Left colon (tissue), 2 donors: ENCODE measurements around the gene IMMT. TPM values are rescaled to one million over a fixed set of nuclear protein-coding genes. Genes with fewer than 3 reads are reported as not detected.
A peak's percentile ranks its signal among the peaks of the same experiment; 100 is the strongest.

Source experiments
- ATAC-seq: fragments of 200-7000 bp; cut with Tn5 transposase; one replicate; pipeline ENCODE4 v1.9.1; 2020; ENCODE audit warnings: mild to moderate bottlenecking, moderate library complexity
- DNase-seq, 2 donors: peaks; one replicate each; pipeline ENCODE4 v3.0.0-alpha.2; 2020
- intact Hi-C, 2 donors: fragments of 100-400 bp; cut with DNase I in 1 of 2; cut with micrococcal nuclease in 1 of 2; formaldehyde crosslinking; loops; one replicate each; pipeline versions ENCODE4 v1.11.2 to v1.14.0; 2022; cut with DNase I, micrococcal nuclease
- total RNA-seq, 2 donors: library from RNA; stranded (reverse); fragmentation: NEBNext Ultra II Directional; extraction: Animal tissue kit (Norgen Biotek cat#: 25700); gene quantifications; one replicate each; pipeline ENCODE4 v1.2.1, GENCODE V29; 2021
- donor health status: DM: no; HTN: no; CAD: no.
- donor health status: DM: yes; HTN: yes; CAD: no.

Gene IMMT
- total RNA-seq, 2 donors from 2014 or later: 107 to 137 TPM

DNA sequence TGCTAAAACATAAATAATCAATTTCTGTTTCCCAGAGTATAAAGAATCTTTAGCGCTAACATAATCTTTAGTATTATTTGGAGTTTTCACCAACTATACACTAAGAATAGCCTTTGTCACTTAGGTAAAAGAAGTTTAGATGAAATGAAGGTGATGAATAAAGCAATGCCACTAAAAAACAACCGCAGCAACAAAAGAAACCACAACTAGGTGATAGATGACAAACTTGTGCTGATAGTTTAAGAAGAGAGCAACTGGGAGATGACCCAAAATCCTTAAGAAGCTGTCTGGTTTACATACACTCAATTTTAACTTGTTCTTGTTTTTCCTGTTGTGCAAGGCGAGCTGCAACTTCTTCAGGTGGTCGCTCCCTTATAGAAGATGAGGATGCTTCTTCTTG lies 24.8 kb downstream of the IMMT start:
- intact Hi-C loops: no loop called here
- DNase-seq (no peak), ATAC-seq (no peak)

DNA sequence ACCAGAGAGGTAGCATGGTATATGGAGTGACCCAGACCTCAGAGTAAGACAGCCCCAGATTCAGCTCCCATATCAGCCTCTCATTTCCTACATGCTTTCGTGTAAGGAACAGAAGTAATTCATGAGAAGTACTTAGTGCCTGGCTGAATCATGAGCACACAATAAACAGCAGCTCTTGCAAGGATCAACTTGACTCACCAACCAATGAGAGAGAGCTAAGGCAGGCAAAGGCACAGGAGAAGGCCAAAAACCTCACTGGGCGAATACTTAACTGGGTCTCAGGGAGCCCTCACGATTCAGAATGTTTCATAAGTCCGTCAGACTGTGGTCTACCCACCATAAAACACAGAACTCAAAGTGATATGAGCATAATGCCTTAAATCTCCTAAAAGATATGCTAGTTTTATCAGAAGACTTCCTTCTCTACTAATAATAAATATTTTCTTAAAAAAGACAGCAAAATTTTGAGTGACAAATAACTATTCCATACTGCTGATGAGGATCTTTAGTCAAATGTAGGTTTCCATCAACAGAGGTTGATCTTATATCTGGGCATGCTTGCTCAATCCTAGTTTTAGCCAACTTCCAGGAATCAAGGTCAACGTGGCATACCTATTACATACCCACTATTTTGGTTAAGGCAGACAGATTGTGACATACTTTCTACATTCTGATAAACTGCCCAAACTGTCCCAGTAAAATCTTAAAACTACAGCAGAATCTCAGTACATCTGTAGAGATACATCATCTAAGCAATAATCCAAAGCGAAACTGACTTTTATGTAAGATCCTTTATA lies 34.9 kb downstream of the IMMT start:
- intact Hi-C loops: no loop called here
- DNase-seq (no peak), ATAC-seq (no peak)

DNA sequence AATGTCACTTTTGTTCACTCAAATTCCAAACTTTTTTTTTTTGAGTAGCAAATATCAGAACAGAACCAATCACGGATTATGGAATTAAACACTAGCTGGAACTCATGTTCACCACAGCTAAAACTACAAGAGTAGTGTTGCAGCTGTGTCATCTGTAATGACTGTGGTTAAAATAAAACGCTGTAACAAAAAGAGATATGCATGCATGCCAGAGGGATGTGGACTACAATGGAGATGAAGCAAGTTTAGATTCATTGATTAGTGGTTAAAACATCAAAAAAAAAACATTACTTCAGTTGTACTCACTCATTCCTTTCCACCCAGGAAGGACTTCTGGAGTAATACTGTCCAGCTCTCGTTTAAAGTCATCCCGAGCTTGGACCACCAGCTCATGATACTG lies 37.0 kb downstream of the IMMT start:
- no peak for ATAC-seq
- no peak for DNase-seq
- intact Hi-C loops: no loop called here

DNA sequence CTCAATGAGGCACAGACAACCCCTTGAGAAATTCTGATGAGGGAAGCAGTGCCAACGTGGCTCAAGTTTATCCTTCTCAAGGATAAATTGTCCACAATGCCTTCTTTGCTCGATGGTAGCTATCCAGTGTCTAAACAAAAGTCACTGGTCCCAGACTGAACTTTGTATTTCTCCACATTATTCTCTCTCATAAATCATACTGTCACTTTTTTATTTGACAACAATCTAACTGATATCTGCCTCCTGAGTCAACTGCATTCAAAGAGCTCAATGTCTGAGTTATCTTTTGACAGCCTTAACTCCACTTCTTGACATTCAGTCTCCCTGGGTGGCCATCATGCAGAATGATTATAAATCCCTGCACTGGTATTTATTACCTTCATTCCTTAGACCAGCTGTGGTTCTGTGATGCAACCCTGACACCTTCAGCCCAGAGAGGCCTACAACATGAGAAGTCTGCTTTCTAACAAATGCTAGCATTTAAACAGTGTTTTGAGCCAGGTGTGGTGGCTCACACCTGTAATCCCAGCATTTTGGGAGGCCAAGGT lies 38.2 kb downstream of the IMMT start:
- intact Hi-C loops: no loop called here
- peak; percentile 90 for ATAC-seq
- no peak for DNase-seq

DNA sequence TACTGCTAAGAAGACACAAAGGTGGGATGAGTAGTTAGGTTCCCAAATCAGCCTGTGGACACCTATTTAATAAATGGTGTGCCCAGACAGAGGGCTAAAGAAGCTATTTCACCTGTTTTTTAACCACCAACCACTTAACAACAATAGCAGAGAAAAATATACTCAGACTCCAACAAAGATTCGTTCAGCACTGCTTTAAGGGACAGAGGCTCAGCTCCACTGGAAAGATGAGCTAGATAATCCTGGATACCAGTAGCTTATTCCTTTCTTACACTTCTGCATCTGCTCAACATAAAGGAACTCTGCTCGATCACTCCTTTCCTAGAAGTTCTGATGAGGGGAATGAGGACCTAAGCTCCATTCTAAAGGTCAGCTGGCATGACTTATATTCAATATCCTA lies 44.8 kb downstream of the IMMT start:
- intact Hi-C loops: no loop called here
- ATAC-seq (no peak), DNase-seq (no peak)

DNA sequence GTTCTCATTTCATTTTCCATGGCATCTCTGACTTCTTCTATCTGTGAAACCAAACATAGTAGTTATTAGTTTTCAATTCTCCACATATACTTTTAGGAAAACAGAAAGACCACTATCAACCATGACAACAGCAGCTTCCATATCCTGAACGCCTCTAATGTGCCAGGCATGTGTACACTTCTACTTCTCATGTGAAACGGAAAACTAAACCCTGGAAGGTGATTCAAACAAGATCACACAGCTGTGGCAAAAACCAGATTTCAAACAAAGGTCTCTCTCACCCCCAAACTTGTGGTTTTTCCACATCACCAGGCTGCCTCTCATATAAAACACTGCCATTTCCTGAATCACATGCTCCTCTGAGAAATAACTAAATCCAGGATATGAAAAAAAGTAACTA lies 47.5 kb downstream of the IMMT start:
- DNase-seq: no peak
- intact Hi-C loops: no loop called here
- ATAC-seq: no peak

DNA sequence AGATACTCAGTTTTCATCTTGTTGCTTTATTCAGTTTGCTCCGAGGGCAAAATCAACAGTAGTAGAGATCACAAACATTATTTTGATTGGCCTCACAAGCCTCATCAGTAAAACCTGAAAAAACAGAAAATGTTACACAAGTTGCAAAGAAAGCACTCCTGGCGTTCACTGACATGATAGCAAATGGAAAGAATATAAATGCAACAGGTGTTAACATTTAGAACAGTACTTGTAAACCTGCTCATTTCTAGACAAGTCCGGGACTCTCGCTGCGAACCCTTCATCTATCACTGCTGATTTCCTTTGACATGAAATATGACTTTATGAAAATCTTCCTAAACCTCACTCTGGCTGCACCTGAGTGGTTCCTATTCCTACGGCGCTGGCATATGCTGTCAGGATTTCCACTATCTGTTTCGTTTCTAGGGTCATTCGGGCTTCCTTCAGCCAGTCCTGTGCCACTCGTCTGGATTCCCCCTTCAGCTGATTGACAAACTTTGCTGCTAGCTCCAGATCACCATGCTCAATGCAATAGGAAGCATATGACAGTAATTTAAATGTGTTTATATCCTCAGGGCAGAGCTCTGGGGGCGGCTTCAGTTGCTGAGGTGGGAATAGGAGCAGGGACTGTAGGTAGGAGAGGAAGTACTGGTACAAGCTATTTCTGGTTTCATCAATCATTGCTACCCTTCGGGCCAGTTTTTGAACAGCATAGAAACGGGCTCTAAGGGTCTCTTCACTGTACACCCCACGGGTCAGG lies 51.2 kb downstream of the IMMT start:
- intact Hi-C loops: no loop called here

DNA sequence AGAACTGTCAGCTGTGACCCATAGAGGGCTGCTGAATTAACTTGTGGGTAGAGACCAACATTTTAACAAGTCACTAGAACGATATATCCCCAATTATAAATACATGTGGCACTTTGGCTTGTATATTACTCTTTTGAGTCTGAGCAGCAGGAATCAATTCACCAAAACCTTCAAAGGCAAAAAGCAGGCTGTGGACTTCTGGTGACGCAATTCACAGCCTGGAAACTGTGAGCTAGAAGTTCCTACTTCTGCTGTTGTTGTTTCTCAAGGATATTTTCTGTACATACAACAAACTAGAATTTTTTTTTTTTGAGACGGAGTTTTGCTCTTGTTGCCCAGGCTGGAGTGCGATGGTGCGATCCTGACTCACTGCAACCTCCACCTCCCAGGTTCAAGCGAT lies 52.0 kb downstream of the IMMT start:
- ATAC-seq (no peak), DNase-seq (no peak)
- intact Hi-C loops: no loop called here

More for the DNA sequence above, 51.2 kb downstream of the IMMT start:
- no peak for ATAC-seq
- no peak for DNase-seq

DNA sequence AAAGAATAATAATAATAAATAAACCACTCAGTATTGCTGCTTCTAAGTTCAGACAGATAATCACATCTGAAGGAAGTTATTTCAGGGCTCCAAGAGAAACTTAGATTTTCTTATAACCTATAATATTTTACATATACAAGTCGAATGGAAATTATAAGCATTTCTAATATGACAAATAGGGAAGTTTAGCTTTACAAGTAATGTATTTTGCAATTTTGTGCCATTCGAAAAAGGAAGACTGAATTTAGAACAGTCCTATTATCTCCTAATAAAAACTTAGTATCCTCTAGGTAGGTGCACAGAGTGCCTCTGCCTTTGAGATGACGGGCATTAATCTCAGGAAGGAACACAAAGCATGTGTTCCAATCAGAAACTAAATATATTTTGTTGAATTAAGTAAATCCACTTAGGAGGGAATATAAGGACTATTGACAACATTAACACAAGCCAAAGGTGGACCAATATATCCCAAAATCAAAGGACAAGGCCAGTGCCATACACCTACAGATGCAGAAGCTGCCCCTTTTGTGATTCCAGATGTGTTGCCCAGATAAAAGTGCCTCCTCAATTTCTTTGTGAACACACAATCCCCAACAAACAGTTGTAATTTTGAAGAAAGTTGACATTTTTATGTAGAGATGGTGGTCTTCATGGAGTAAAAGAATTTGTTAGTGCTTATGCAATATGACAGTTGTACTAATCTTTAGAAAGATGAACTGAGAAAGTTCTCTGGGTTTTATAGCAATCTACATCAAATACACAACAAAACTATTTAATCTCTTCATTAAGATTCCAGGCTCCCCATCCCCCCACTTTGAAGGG lies 52.6 kb downstream of the IMMT start:
- intact Hi-C loops: no loop called here

DNA sequence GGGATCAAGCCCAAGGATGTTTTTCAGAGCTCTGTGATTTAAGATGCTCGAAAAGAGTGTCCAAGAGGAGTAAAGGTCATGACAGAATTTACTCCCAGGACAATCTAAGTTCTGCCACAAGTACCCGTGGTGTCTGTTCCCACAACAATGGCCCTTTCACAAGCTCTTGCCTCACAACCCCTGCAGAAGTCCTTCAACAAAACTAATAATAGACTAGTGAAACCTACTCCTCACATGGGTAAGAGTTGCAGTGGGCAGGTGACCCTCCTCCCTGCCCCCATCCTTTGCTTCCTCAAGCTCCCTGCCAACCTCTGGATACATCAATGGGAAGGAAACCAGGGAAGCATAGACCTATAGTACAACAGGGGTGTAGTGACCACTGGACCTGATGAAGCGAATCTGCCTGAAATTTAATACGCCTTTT lies 54.3 kb downstream of the IMMT start:
- DNase-seq (no peak), ATAC-seq (peak; percentile 11)
- intact Hi-C loops: no loop called here

More for the DNA sequence above, 52.6 kb downstream of the IMMT start:
- no peak for DNase-seq
- no peak for ATAC-seq

DNA sequence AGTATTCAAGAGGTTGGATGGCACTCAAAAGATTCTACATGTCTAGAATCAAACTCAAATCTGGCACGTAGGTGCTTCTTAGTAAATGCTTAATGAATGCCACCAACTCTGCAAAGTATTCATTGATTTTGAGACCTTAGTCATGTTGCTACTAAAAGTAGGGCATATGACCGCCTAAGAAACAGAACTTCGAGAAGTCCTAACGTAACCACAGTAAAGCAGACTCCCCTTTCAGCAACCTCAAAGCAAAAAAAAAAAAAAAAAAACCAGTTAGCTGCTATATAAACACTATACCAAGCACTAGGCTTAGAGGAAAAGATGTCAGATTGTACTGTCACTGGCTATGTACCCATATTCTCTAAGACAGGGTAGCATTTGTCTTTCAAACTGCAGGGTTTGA lies 55.3 kb downstream of the IMMT start:
- no peak for DNase-seq
- intact Hi-C loops: no loop called here
- no peak for ATAC-seq

DNA sequence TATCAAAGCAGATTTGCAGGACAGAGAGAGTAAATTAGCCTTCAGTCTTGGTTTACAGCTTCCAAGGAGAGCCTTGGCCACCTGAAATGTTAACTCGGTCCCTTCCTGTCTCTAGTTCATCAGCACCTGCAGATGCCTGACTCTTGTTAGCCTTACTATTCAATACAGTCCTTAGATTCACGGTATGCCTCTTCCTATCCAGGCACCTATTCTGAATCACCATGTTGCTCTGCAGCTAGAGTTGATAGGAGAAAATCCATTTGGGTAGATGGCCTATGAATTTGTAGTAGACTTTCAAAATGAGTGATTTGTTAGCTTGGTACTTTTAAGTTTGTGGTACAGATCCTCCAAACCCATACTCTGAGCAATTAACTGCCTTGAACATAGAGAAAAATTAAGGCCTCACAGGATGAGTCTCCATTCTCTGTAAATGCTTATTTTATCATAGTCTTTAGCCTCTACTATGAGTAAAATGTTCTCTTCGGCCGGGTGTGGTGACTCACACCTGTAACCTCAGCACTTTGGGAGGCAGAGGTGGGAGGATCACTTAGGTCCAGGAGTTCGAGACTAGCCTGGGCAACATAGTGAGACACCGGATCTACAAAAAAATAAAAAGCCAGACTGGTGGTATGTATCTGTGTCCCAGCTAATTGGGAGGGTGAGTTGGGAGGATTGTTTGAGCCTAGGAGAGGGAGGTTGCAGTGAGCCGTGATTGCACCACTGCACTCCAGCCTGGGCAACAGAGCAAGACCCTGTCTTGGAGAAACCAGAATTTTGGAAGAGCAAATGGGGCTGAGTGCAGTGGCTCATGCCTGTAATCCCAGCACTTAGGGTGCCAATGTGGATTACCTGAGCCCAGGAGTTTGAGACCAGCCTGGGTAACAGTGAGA lies 56.3 kb downstream of the IMMT start:
- DNase-seq (no peak), ATAC-seq (no peak)
- intact Hi-C loops: no loop called here

DNA sequence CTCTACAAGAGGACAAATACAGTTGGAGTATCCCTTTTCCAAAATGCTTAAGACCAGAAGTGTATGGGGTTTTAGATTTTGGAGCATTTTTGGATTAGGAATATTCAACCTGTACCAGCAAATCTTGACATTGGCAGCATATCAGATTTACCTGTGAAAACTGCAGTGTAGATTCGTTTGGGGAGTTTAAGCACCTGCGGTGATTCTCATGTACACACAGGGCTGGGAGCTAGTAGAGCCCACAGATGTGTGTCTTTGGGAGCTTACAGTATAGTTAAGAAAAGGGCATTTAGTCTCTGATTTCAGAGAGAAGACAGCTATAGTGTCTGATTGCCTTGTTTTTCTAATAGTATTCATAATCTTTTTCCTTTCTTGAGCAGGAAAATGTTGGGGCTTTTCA lies 59.1 kb downstream of the IMMT start:
- DNase-seq (no peak), ATAC-seq (no peak)
- intact Hi-C loops: no loop called here

DNA sequence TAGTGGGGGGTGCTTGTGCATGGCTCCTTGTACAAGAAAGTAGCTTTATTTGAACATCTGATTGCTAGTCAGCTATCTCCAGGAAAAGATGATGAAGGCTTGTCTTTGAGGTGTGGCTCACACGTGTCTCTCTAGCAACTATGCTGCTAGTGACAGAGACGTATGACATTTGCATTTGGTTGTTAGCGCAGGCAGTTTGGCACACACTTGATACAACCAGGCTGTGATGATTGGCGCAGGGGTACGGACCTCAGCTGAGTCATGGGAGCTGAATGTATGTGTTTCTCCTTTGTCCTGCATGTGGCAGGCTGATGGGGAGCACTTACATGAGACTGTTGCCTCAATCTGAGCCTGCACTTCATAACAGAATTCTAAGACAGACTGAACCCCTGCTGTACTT lies 59.6 kb downstream of the IMMT start:
- intact Hi-C loops: no loop called here
- DNase-seq (no peak), ATAC-seq (no peak)

DNA sequence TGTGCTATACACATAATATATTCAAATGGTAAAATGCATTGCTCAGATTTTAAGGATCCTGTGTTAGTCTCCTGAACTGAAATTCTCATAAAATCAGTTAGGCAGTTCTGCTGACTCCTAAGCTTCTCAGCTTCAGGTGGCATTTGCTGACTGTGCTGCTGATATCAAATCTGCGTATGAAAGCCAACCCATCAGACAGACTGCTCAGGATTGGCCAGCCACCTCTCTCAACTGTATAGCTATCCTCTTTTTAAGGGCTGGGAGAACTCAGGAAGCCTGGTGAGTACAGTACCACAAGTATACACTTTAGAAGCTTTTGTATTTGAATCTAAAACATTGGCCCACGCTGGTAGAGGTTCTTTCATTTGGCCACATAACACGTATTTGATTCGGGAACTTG lies 60.6 kb downstream of the IMMT start:
- intact Hi-C loops: no loop called here
- no peak for ATAC-seq
- no peak for DNase-seq

DNA sequence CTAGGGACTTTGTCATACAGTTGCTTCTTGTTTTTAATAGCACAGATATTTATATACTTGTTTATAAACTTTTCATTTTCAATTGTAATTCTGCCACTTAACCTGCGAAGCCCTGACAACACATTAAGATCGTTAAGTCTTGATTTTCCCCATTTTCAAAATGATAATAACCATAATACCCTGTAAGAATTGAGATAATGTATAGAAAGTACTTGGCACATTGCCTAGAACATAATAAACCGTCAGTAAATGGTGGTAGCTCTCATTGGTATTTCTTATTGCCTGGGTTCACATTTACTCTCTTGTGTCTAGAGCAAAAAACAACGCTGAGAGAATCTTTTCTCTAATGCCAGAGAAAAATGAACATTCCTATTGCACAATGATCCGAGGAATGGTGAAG lies 70.6 kb downstream of the IMMT start:
- DNase-seq (no peak), ATAC-seq (peak; percentile 35)
- intact Hi-C loops: no loop called here

DNA sequence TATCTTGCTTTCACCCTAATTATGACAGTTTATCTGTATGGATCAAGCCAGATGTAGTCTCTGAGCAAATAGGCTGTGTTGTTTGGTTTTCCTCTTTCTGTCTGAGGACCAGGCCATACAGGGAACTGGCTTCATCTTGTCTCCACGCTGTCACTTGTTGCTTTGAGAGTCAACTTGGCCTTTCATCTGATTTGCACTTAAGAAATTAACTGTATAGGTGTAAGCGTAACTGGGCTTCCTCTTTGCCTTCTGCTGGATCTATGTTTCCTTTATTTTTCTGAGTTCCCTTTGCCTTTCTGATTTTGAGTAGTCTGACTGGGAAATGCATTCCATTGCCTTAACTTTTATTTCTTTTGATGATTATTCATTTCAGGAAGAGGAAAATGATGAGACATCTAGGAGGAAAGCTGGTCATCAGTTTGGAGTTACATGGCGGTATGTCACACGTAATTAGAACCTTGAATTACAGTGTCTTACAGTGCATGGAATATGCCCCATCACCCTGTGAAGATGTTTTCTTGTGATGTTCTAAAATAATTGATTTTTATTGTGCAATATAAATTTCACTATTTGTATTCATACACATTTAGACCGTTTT lies 71.8 kb downstream of the IMMT start:
- ATAC-seq (no peak), DNase-seq (no peak)

DNA sequence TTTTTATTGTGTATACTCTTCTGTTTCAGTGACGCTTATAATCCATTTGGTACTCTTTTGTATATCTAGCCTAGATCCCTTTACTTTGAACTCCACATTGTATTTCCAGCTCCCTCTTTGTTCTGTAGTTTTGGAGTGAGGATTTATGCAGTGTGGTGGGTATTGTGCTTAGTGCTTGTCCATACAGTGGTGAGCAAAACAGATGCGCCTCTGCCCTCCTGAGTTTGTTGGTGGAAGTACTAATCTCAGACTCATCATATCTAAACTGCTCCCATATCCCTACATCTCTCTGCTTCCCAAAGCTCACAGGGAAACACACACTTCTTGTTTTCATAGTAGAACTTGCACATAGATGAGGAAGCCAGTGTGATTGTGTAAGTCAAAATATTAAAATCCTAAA lies 77.1 kb downstream of the IMMT start:
- intact Hi-C loops: no loop called here
- DNase-seq (no peak), ATAC-seq (no peak)

More for the DNA sequence above, 71.8 kb downstream of the IMMT start:
- intact Hi-C loops: no loop called here
